Neural crest cell (in vitro differentiated cells): Measurements from ENCODE around the gene LSM14A. TPM values are rescaled to one million over a fixed set of nuclear protein-coding genes. Genes with fewer than 3 reads are reported as not detected.
A peak's percentile ranks its signal among the peaks of the same experiment; 100 is the strongest.

Source experiments
- DNase-seq: peaks from one replicate; pipeline ENCODE4 v3.0.0; 2021; ENCODE audit warnings: low read depth, mixed read lengths, low spot score
- H3K27ac Mint-ChIP-seq: one replicate; pipeline ENCODE4 v1.8.0; 2021; ENCODE audit warnings: mild to moderate bottlenecking, mixed read lengths; ENCODE audit not compliant: unreplicated experiment
- H3K27me3 Mint-ChIP-seq: 2 replicates; pipeline ENCODE4 v1.8.0; 2021; ENCODE audit warnings: low read depth, mild to moderate bottlenecking, mixed read lengths
- H3K36me3 Mint-ChIP-seq: 2 replicates; pipeline ENCODE4 v1.8.0; 2021; ENCODE audit warnings: low read depth, mild to moderate bottlenecking, mixed read lengths
- H3K4me1 Mint-ChIP-seq: 2 replicates; pipeline ENCODE4 v1.8.0; 2021; ENCODE audit warnings: mixed read lengths
- H3K4me3 Mint-ChIP-seq: one replicate; pipeline ENCODE4 v1.8.0; 2021; ENCODE audit warnings: mild to moderate bottlenecking, mixed read lengths
- H3K9me3 Mint-ChIP-seq: 2 replicates; pipeline ENCODE4 v1.8.0; 2021; ENCODE audit warnings: mixed read lengths
- CTCF ChIP-seq: fragments of 200-600 bp; sonication (generic); conservative IDR thresholded peaks from 2 replicates; pipeline ENCODE4 v1.5.0; 2021; ENCODE audit warnings: antibody characterized with exemption, mild to moderate bottlenecking
- total RNA-seq: library from RNA; stranded (reverse); gene quantifications from 2 replicates; pipeline ENCODE4 v1.2.1, GENCODE V29; 2021

The LSM14A gene
- total RNA-seq, 1 donor from 2014 or later = 141 TPM

- no peak for TF ChIP-seq CTCF
- Mint-ChIP-seq H3K9me3 (no peaks in the 10 kb centered on the region), H3K36me3 (no peaks in the 10 kb centered on the region), H3K4me1 (peaks cover 4% of the 10 kb centered on the region), H3K4me3 (no peak overlapping the region), H3K27ac (no peak overlapping the region), H3K27me3 (peaks cover 2% of the 10 kb centered on the region)
- DNase-seq = no peak
These were observed 31.3 kb upstream of the LSM14A start for GRCh38 chr19:34141025-34141424.

- no peak overlapping the region for H3K4me3 Mint-ChIP-seq
- no peaks in the 10 kb centered on the region for H3K36me3 Mint-ChIP-seq
- no peaks in the 10 kb centered on the region for H3K27me3 Mint-ChIP-seq
- peaks cover 4% of the 10 kb centered on the region for H3K4me1 Mint-ChIP-seq
- H3K27ac Mint-ChIP-seq = no peak overlapping the region
- no peak for TF ChIP-seq CTCF
- no peaks in the 10 kb centered on the region for H3K9me3 Mint-ChIP-seq
- no peak for DNase-seq
These were observed 29.9 kb upstream of the LSM14A start for GRCh38 chr19:34142440-34142839.

GRCh38 chr19:34145741-34146202 is 26.5 kb upstream of the LSM14A start:
- peak; percentile 48 for DNase-seq
- TF ChIP-seq CTCF = peak; percentile 91

GRCh38 chr19:34148658-34149185 is 23.6 kb upstream of the LSM14A start:
- no peak for TF ChIP-seq CTCF
- Mint-ChIP-seq H3K36me3 (no peaks in the 10 kb centered on the region), H3K27ac (peak overlapping the region; percentile 12), H3K4me1 (peaks cover 4% of the 10 kb centered on the region), H3K9me3 (no peaks in the 10 kb centered on the region), H3K27me3 (peaks cover 2% of the 10 kb centered on the region), H3K4me3 (no peak overlapping the region)
- DNase-seq = no peak

More at GRCh38 chr19:34145741-34146202, 26.5 kb upstream of the LSM14A start:
- Mint-ChIP-seq H3K9me3 (no peaks in the 10 kb centered on the region), H3K36me3 (no peaks in the 10 kb centered on the region), H3K4me1 (peaks cover 4% of the 10 kb centered on the region), H3K27ac (no peak overlapping the region), H3K27me3 (no peaks in the 10 kb centered on the region), H3K4me3 (no peak overlapping the region)

- TF ChIP-seq CTCF = no peak
- no peak overlapping the region for H3K27ac Mint-ChIP-seq
- no peaks in the 10 kb centered on the region for H3K9me3 Mint-ChIP-seq
- no peaks in the 10 kb centered on the region for H3K36me3 Mint-ChIP-seq
- H3K4me3 Mint-ChIP-seq = no peak overlapping the region
- H3K27me3 Mint-ChIP-seq = peaks cover 2% of the 10 kb centered on the region
- peaks cover 4% of the 10 kb centered on the region for H3K4me1 Mint-ChIP-seq
- DNase-seq = no peak
These were observed 22.4 kb upstream of the LSM14A start for GRCh38 chr19:34149873-34150272.

- Mint-ChIP-seq H3K4me3 (no peak overlapping the region), H3K36me3 (no peaks in the 10 kb centered on the region), H3K9me3 (no peaks in the 10 kb centered on the region), H3K4me1 (peaks cover 3% of the 10 kb centered on the region), H3K27me3 (peaks cover 2% of the 10 kb centered on the region), H3K27ac (no peak overlapping the region)
- DNase-seq = no peak
- no peak for TF ChIP-seq CTCF
These were observed 21.7 kb upstream of the LSM14A start for GRCh38 chr19:34150558-34150957.
